Testis (tissue), 3 donors: ENCODE data around the gene C1QL3. TPM values are rescaled to one million over a fixed set of nuclear protein-coding genes. Genes with fewer than 3 reads are reported as not detected.

Source experiments
- DNase-seq: peaks from one replicate; pipeline ENCODE4 v3.0.0-alpha.2; 2019
- H3K27ac ChIP-seq, 2 donors: fragments of 200-600 bp; sonication (generic); one replicate each; pipeline ENCODE4 v1.5.1; 2019
- H3K27me3 ChIP-seq: fragments of 200-600 bp; sonication (generic); one replicate; pipeline ENCODE4 v1.5.1; 2019
- H3K36me3 ChIP-seq: fragments of 200-600 bp; sonication (generic); one replicate; pipeline ENCODE4 v1.5.1; 2017; ENCODE audit warnings: low read depth; ENCODE audit errors: missing control alignments
- H3K4me1 ChIP-seq: fragments of 200-600 bp; sonication (generic); one replicate; pipeline ENCODE4 v1.5.1; 2019
- H3K4me3 ChIP-seq, 2 donors: fragments of 200-600 bp; sonication (generic); one replicate each; pipeline ENCODE4 v1.5.1; 2017 to 2019
- H3K9me3 ChIP-seq: fragments of 200-600 bp; sonication (generic); one replicate; pipeline ENCODE4 v1.5.1; 2017
- POLR2A ChIP-seq: fragments of 450-650 bp; IDR thresholded peaks from one replicate; pipeline ENCODE4 v1.6.1; 2017; ENCODE audit warnings: antibody characterized with exemption, mild to moderate bottlenecking, moderate library complexity
- WGBS, 2 donors: methylation state at CpG; one replicate each; pipeline ENCODE4 v1.1.5; 2018; 5-methylcytosine and 5-hydroxymethylcytosine counted together
- intact Hi-C: fragments of 100-400 bp; cut with DNase I; formaldehyde crosslinking; loops from one replicate; pipeline ENCODE4 v1.15.1; 2023; ENCODE audit warnings: low total_unique reads
- polyA plus RNA-seq: library from polyadenylated mRNA; stranded (reverse); fragments of 350-450 nt; fragmentation: Illumina TruSeq; extraction: RNeasy Lipid Tissue Mini Kit (QIAGEN cat#74804); gene quantifications from one replicate; pipeline ENCODE4 v1.2.3, GENCODE V29; 2014; ENCODE audit warnings: low read depth, low replicate concordance; ENCODE audit not compliant: insufficient read depth
- total RNA-seq, 2 donors: library from RNA; depleted of rRNA; stranded (reverse); fragments of >200 nt; gene quantifications; one replicate each; pipeline ENCODE4 v1.2.3, GENCODE V29; 2016
- TF ChIP-seq, protein P1 (sequence below), 3 experiments: fragments of 450-650 bp in 2 of 3; fragments of 200-600 bp in 1 of 3; sonication (generic) in 1 of 3; IDR thresholded peaks; one replicate each; pipeline ENCODE4 v1.5.1; 2016 to 2019; ENCODE audit warnings: antibody characterized with exemption in 3 of 3, mild to moderate bottlenecking in 2 of 3, moderate library complexity in 1 of 3

Gene C1QL3
- total and polyA plus RNA-seq, 3 donors from 2014 or later: 0.16 to 0.25 TPM; not detected in 1

DNA sequence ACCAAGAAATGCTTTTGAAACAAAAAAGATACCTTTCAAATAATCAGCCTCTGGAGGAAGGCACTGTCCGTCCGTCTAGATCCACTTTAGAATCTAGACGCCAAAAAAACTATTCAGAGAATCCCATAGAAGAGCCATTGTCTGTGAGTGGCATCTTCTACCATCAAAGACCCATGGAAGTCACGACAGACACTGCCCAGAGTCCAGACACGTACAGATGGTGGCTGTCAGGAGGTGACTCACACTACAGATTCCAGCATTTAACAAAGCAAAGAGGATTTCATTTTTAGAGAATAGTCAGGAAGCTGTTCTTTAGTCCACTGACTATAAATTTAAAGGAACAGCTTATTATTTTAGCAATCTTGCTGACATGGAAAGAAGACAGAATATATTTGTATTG lies 11.7 kb downstream of the C1QL3 start:
- WGBS, 2 donors: 50 to 71% methylated on average over 5 of the region's 5 CpGs
- intact Hi-C loops: no loop called here
- TF ChIP-seq POLR2A: no peak
- TF ChIP-seq, protein P1, sequence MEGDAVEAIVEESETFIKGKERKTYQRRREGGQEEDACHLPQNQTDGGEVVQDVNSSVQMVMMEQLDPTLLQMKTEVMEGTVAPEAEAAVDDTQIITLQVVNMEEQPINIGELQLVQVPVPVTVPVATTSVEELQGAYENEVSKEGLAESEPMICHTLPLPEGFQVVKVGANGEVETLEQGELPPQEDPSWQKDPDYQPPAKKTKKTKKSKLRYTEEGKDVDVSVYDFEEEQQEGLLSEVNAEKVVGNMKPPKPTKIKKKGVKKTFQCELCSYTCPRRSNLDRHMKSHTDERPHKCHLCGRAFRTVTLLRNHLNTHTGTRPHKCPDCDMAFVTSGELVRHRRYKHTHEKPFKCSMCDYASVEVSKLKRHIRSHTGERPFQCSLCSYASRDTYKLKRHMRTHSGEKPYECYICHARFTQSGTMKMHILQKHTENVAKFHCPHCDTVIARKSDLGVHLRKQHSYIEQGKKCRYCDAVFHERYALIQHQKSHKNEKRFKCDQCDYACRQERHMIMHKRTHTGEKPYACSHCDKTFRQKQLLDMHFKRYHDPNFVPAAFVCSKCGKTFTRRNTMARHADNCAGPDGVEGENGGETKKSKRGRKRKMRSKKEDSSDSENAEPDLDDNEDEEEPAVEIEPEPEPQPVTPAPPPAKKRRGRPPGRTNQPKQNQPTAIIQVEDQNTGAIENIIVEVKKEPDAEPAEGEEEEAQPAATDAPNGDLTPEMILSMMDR (IDR thresholded peaks at IDR 0.05): no peak
- Histone ChIP-seq H3K4me1 (no peaks in the 10 kb centered on the region), H3K27me3 (no peaks in the 10 kb centered on the region), H3K36me3 (no peaks in the 10 kb centered on the region), H3K27ac (no peak overlapping the region), H3K9me3 (no peaks in the 10 kb centered on the region), H3K4me3 (no peak overlapping the region)
- no peak for DNase-seq

DNA sequence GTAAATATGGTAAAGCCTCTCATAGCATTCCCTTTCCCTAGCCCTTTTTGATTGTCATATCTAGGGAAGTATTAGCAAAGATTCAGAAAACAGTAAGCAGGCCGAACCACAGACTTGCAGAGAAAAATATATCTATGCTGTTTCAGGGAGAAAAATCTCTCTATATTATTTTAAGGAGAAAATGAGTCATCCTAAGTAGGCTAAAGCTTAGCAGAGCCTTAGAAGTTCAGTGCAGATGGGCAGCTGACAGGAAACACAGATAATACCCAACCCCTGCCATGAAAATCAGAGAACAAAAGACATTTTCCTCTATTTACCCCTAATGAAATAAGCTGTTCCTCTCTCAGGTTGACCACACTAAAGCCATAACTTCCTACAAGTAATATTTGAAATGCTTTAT lies 16.5 kb downstream of the C1QL3 start:
- DNase-seq: no peak

DNA sequence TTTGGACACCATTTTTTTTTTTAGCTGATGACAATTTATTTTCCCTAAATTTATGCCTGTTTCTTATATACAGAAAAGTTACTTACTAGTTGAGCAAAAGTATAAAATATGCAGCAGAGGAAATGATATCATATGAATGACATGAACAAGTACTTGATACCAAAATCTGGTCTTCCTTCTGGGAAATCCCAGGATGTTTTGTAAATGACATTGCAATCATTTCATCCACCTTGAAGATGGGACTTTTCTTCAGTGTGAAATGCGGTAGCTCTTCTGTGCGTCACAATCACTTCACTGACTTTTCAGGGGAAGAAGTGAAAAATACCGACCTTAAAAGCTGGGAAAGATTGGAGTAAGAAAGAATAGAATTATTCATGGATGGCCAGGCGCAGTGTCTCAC lies 23.8 kb downstream of the C1QL3 start:
- H3K9me3 ChIP-seq: no peaks in the 10 kb centered on the region
- TF ChIP-seq POLR2A: no peak
- TF ChIP-seq, protein P1 (IDR thresholded peaks at IDR 0.05): no peak
- DNase-seq: no peak
- H3K4me1 ChIP-seq: no peaks in the 10 kb centered on the region
- H3K27me3 ChIP-seq: no peaks in the 10 kb centered on the region
- H3K4me3 ChIP-seq: no peak overlapping the region
- intact Hi-C loops: no loop called here
- WGBS, 2 donors: 94% methylated on average over 4 of the region's 4 CpGs
- H3K27ac ChIP-seq: no peak overlapping the region
- no peaks in the 10 kb centered on the region for H3K36me3 ChIP-seq

More for the DNA sequence above, 16.5 kb downstream of the C1QL3 start:
- TF ChIP-seq, protein P1 (IDR thresholded peaks at IDR 0.05): no peak
- TF ChIP-seq POLR2A: no peak
- WGBS, 2 donors: 88 to 97% methylated on average over 1 of the region's 1 CpG
- Histone ChIP-seq H3K4me3 (no peak overlapping the region), H3K36me3 (no peaks in the 10 kb centered on the region), H3K27ac (no peak overlapping the region), H3K9me3 (no peaks in the 10 kb centered on the region), H3K4me1 (no peaks in the 10 kb centered on the region), H3K27me3 (no peaks in the 10 kb centered on the region)
- intact Hi-C loops: no loop called here

DNA sequence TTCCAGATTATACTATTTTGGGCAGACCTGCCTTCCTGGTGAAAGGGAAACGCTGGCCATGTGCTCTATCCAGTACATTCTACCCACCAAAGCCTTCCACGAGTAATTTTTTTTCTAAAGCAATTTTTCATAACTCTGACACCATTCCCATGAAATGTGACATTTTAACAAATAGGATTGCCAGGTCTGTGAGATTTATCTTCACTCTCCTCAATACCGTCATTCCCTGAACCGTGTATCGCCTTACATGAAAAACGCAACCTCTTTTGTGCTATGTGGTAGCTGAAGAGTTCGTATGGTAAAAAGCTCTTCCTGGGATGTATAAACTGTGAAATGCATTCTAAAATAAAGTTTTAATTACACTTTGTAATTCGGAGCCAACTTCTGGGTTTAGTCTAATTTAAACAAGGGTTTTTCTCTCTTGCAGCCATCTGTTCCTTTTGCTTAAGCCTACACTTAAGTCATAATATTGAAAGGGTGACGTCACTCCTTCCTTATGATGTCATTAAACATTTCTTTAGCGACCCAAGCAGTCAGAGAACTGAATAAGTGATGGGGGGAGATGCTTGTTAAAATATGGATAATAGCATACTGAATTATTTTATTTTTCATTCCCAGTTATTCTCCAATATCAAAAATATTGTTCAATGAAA lies 27.7 kb downstream of the C1QL3 start:
- intact Hi-C loops: no loop called here
- no peaks in the 10 kb centered on the region for H3K36me3 ChIP-seq
- H3K4me3 ChIP-seq: no peak overlapping the region
- no peak for TF ChIP-seq POLR2A
- TF ChIP-seq, protein P1 (IDR thresholded peaks at IDR 0.05): no peak
- no peak for DNase-seq
- H3K27ac ChIP-seq: no peak overlapping the region
- H3K9me3 ChIP-seq: no peaks in the 10 kb centered on the region
- 83% methylated on average over 10 of the region's 10 CpGs for WGBS, 2 donors
- no peaks in the 10 kb centered on the region for H3K27me3 ChIP-seq
- H3K4me1 ChIP-seq: no peaks in the 10 kb centered on the region

DNA sequence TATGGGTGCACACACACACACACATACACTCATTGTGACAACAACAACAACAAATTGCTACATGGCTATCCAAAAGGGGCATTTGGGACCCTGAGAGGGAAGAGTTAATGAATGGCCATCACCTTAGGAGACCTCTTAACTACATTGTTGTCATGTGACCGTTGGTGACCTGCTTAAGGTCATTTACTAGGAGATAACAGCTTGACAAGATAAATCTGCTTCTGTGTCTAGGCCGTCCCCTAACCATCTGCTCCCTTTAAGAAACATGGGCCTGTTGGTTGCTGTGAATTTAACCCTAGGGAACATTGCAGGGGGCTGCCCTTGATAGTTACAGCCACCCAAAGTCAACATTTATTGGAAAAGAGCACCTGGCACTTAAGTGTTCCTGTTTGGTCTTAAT lies 29.7 kb downstream of the C1QL3 start:
- H3K36me3 ChIP-seq: no peaks in the 10 kb centered on the region
- DNase-seq: no peak
- no peaks in the 10 kb centered on the region for H3K9me3 ChIP-seq
- H3K4me1 ChIP-seq: no peaks in the 10 kb centered on the region
- TF ChIP-seq POLR2A: no peak
- TF ChIP-seq, protein P1 (IDR thresholded peaks at IDR 0.05): no peak
- H3K27me3 ChIP-seq: no peaks in the 10 kb centered on the region
- no peak overlapping the region for H3K4me3 ChIP-seq
- no peak overlapping the region for H3K27ac ChIP-seq
- intact Hi-C loops: no loop called here
- 59 to 61% methylated on average over 2 of the region's 2 CpGs for WGBS, 2 donors
